ENCODE results near the gene MYOCOS.

The MYOCOS gene

DNA sequence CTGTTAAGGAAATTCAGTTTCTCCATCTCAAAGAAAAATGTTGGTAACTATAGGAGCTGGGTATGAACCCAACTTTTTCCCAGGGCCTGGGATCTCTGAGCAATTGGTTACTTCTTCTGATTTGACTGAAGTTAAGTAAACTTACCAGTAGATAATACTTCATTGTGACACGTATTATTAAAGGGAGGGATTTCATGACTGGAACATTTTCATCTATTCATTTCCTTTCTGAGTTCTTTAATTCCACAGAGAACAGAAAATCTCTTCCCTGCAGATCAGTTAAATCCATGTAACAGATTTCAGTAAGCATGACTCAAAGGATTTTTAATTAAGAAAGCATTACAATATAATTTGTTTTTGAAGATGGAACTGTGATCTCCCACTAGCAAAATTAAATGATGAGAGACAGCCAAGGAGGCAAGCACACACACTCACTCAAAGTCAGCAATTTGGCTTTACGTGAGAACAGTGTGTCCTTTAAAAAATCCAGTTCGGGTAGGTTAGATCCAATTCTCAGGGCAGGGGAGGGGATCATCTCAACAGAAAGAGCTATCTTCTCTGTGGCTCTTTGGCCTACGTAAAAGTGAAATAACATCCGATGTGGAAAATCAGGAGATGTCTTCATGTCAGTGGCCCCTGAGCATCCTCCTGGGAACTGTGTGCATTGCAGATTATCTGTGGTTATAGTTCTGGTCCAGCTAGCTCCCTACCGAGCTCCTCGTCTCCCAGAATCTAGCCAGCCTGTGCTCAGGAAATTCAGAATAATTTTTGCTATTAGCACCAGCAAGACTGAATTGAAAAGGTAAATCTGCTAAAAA, 41.2 kb downstream of the MYOCOS start:
- no peak for DNase-seq (ENCODE audit: low read depth)

DNA sequence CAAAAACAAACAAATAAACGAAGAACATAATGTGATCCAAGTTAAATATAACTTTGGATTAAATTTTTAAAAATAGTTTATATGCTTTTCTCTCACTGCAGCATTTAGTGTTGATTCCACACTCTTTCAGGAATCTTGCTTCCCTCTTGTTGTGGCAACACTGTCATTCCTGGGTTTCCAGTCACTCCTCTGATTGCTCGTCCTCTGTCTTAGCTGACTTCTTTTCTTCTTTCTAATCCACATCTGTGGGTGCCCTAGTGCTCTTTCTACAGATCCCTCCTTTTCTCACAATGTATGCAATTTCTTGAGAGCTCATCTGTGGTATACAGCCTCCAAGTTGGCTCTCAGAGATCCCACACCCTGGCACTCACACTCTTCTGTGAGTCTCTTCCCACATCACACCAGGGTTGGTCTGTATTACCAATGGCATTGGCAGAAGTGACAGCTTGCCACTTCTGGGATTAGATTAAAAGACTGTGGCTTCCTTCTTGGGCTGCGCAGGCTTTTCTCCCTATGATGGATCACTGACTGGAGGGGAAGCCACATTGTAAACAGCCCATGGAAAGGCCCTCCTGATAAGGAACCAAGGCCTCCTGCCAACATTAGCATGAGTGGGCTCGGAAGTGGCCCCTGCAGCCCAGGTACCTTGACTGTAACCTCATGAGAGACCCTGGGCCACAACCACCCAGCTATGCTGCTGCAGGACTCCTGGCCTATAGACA, 42.0 kb downstream of the MYOCOS start:
- no peak for DNase-seq (ENCODE audit: low read depth)

GRCh38 chr1:171664976-171665375, 42.9 kb downstream of the MYOCOS start:
- DNase-seq (ENCODE audit: low read depth), result no peak

- DNase-seq (ENCODE audit: low read depth), result no peak
These were observed 44.2 kb downstream of the MYOCOS start for GRCh38 chr1:171666114-171666769.

DNA sequence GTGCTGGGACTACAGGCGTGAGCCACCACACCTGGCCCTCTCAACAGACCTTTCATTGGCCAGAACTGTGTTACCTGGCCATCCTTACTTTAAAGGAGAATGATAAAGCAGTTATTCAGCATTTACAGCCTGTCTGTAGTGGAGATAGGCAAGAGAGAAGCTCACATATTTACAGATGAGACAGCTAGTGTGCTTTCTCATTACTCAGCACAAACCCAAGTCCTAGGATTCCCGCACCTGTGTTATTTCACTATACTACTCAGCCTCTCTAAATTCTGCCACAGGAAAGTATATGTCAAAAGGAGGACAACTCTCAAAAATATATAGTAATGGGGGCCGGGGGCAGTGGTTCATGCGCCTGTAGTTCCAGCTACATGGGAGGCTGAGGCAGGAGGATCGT, 46.3 kb downstream of the MYOCOS start:
- DNase-seq (ENCODE audit: low read depth), result no peak

DNA sequence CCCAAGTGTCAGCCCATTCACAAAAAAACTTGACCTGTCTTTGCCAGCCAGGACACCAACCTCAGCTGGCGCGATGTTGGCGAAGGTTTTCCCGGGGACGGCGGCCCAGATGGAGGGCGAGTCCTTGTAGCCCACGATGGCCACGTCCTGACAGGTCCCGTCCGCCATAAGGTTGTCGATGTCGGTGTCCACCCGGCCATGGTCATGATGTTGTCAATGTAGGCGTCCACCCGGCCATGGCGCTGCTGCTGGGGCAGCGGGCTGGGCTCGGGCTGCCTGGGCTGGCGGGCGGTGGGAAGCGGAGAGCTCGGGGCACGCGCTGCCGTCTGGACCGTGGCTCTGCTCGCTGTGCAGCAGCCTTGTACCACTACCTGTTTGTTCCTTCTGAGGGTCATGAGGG, 48.7 kb downstream of the MYOCOS start:
- DNase-seq (ENCODE audit: low read depth), result no peak

GRCh38 chr1:171674431-171675405, 52.7 kb downstream of the MYOCOS start:
- no peak for DNase-seq (ENCODE audit: low read depth)

Data from HS-27A (cell line).